B cell (primary cell): ENCODE measurements around the gene TEX12. TPM values are rescaled to one million over a fixed set of nuclear protein-coding genes. Genes with fewer than 3 reads are reported as not detected.

Experiments
- ATAC-seq: fragments of 200-7000 bp; cut with Tn5 transposase; one replicate; pipeline ENCODE4 v1.10.0; 2021; ENCODE audit warnings: low read depth, mild to moderate bottlenecking, moderate number of reproducible peaks, moderate library complexity
- CTCF ChIA-PET: fragments of 350-600 bp; sonication (Branson Sonifier 250); formaldehyde crosslinking; loops from one replicate; lab custom pipeline; 2021; ENCODE audit warnings: antibody characterized with exemption, inconsistent platforms; lab: Charles Lee
- POLR2A ChIA-PET: fragments of 350-600 bp; sonication (Branson Sonifier 250); formaldehyde crosslinking; loops from one replicate; lab custom pipeline; 2021; ENCODE audit warnings: antibody characterized with exemption; lab: Charles Lee
- DNase-seq: peaks from one replicate; pipeline ENCODE4 v3.0.0; 2013
- H2AFZ ChIP-seq: 2 replicates; pipeline ENCODE4 v1.6.1; 2012; ENCODE audit warnings: mild to moderate bottlenecking, low read depth, low read length; ENCODE audit not compliant: insufficient read depth, poor library complexity, severe bottlenecking
- H3K27ac ChIP-seq, 2 donors: 1 replicate in 1 of 2; 2 replicates in 1 of 2; pipeline ENCODE4 v1.5.1; 2012 to 2013; ENCODE audit warnings: low read length in 2 of 2, mild to moderate bottlenecking in 2 of 2, moderate library complexity in 1 of 2
- H3K27me3 ChIP-seq, 4 experiments: fragments of 200-600 bp in 1 of 4; sonication (generic) in 1 of 4; replicated peaks in 1 of 4; 1 replicate in 2 of 4; 2 replicates in 2 of 4; pipeline versions ENCODE4 v1.6.1 to v1.7.0; 2013 to 2016; ENCODE audit warnings: low read length in 3 of 4, mild to moderate bottlenecking in 2 of 4, mixed read lengths in 1 of 4, moderate library complexity in 1 of 4; ENCODE audit not compliant: insufficient read depth in 4 of 4, control insufficient read depth in 3 of 4; ENCODE audit errors: control extremely low read depth in 1 of 4
- H3K36me3 ChIP-seq, 2 experiments: replicated peaks in 1 of 2; 1 replicate in 1 of 2; 2 replicates in 1 of 2; pipeline versions ENCODE4 v1.6.1 to v1.7.1; 2013; ENCODE audit warnings: low read length in 1 of 2; ENCODE audit not compliant: insufficient read depth in 2 of 2, control insufficient read depth in 1 of 2; ENCODE audit errors: control extremely low read depth in 1 of 2, extremely low read depth in 1 of 2
- H3K4me1 ChIP-seq, 2 donors: fragments of 200-600 bp in 1 of 2; sonication (generic) in 1 of 2; 1 replicate in 1 of 2; 2 replicates in 1 of 2; pipeline versions ENCODE4 v1.5.1 to v1.6.1; 2013 to 2017; ENCODE audit warnings: low read length in 2 of 2; ENCODE audit not compliant: control insufficient read depth in 2 of 2, insufficient read depth in 2 of 2
- H3K4me2 ChIP-seq: replicated peaks from 2 replicates; pipeline ENCODE3; 2012; ENCODE audit warnings: mild to moderate bottlenecking, low read depth, low read length; ENCODE audit not compliant: poor library complexity, severe bottlenecking
- H3K4me3 ChIP-seq, 5 experiments: fragments of 200-600 bp in 1 of 5; sonication (generic) in 1 of 5; 1 replicate in 3 of 5; 2 replicates in 2 of 5; pipeline versions ENCODE4 v1.5.1 to v1.7.0; 2011 to 2016; ENCODE audit warnings: low read length in 4 of 5, mild to moderate bottlenecking in 4 of 5, low read depth in 2 of 5, control low read depth in 1 of 5, moderate library complexity in 1 of 5; ENCODE audit not compliant: insufficient read depth in 1 of 5; ENCODE audit errors: control extremely low read depth in 1 of 5, extremely low read depth in 1 of 5
- H3K79me2 ChIP-seq: fragments of 200-600 bp; sonication (generic); one replicate; pipeline ENCODE4 v1.6.0; 2016; ENCODE audit warnings: low read length; ENCODE audit not compliant: control insufficient read depth, insufficient read depth
- H3K9ac ChIP-seq: fragments of 200-600 bp; sonication (generic); 2 replicates; pipeline ENCODE4 v1.6.1; 2017; ENCODE audit warnings: mild to moderate bottlenecking, low read length, moderate library complexity
- H3K9me3 ChIP-seq, 3 donors: one replicate each; pipeline versions ENCODE4 v1.6.1 to v1.7.1; 2013; ENCODE audit warnings: low read length in 2 of 3; ENCODE audit not compliant: control insufficient read depth in 2 of 3, insufficient read depth in 1 of 3; ENCODE audit errors: control extremely low read depth in 1 of 3
- H4K20me1 ChIP-seq: 2 replicates; pipeline ENCODE4 v1.6.0; 2012; ENCODE audit warnings: mild to moderate bottlenecking, low read length; ENCODE audit not compliant: insufficient read depth, control insufficient read depth, poor library complexity, severe bottlenecking
- H3K27ac Mint-ChIP-seq: one replicate; pipeline ENCODE4 v1.8.0; 2021; ENCODE audit warnings: mixed read lengths
- H3K27me3 Mint-ChIP-seq: one replicate; pipeline ENCODE4 v1.8.0; 2021; ENCODE audit warnings: mixed read lengths
- H3K4me1 Mint-ChIP-seq: one replicate; pipeline ENCODE4 v1.8.0; 2021; ENCODE audit warnings: mixed read lengths
- H3K4me3 Mint-ChIP-seq: one replicate; pipeline ENCODE4 v1.8.0; 2021; ENCODE audit warnings: mixed read lengths
- H3K9me3 Mint-ChIP-seq: one replicate; pipeline ENCODE4 v1.8.0; 2022; ENCODE audit warnings: mixed read lengths; ENCODE audit not compliant: insufficient read depth
- EZH2 ChIP-seq: IDR thresholded peaks from 2 replicates; pipeline ENCODE4 v1.6.1; 2012; ENCODE audit warnings: borderline replicate concordance, low read depth, mild to moderate bottlenecking, moderate library complexity, low read length; ENCODE audit not compliant: insufficient read depth, poor library complexity, severe bottlenecking
- WGBS: methylation state at CpG from one replicate; pipeline ENCODE4 v1.1.5; 2013; ENCODE audit warnings: missing lambda C conversion rate; ENCODE audit not compliant: insufficient coverage; 5-methylcytosine and 5-hydroxymethylcytosine counted together
- intact Hi-C: fragments of 100-400 bp; cut with micrococcal nuclease; formaldehyde crosslinking; loops from one replicate; pipeline ENCODE4 v1.10.0; 2022
- polyA plus RNA-seq: library from polyadenylated mRNA; depleted of rRNA; stranded (reverse); fragments of >200 nt; gene quantifications from 2 replicates; pipeline ENCODE4 v1.2.3, GENCODE V29; 2012
- total RNA-seq, 2 donors: library from RNA; stranded (reverse); fragments of 120-200 nt in 1 of 2; gene quantifications; 1 replicate in 1 of 2; 2 replicates in 1 of 2; pipeline versions ENCODE4 v1.2.3 to v1.2.4, GENCODE V29; 2013 to 2022
- TF ChIP-seq, protein P1 (sequence below): fragments of 200-600 bp; IDR thresholded peaks from one replicate; pipeline ENCODE4 v1.8.0; 2022; ENCODE audit warnings: antibody characterized with exemption, mild to moderate bottlenecking

The TEX12 gene
- total and polyA plus RNA-seq, 2 donors (not counting 1 experiment from before 2014, with no cell fraction given) = 0.10 to 0.47 TPM

- Mint-ChIP-seq H3K9me3 (no peaks in the 10 kb centered on the region), H3K4me1 (peaks cover 7% of the 10 kb centered on the region), H3K27ac (no peak overlapping the region), H3K4me3 (no peak overlapping the region), H3K27me3 (peaks cover 36% of the 10 kb centered on the region)
- Histone ChIP-seq H3K27me3 (no peaks in the 10 kb centered on the region), H4K20me1 (no peaks in the 10 kb centered on the region), H3K4me1 (peaks cover 0 to 3% of the 10 kb centered on the region in 2 donors), H3K4me3 (no peak overlapping the region), H3K27ac (no peak overlapping the region), H3K9me3 (peaks cover 0 to 4% (median 0%) of the 10 kb centered on the region in 3 donors), H3K9ac (no peak overlapping the region), H3K4me2 (no peak overlapping the region), H3K36me3 (no peaks in the 10 kb centered on the region), H2AFZ (no peak overlapping the region), H3K79me2 (no peaks in the 10 kb centered on the region)
- POLR2A ChIA-PET = no interaction called here
- no CpG with 5 or more reads among the region's 3 CpGs for WGBS
- intact Hi-C loops = no loop called here
- CTCF ChIA-PET = interaction anchor here (1.2 kb wide), 1 partner anchor 13 kb away, joined by 3 read pairs; no protein-coding TSS in a partner anchor
- TF ChIP-seq, protein P1, sequence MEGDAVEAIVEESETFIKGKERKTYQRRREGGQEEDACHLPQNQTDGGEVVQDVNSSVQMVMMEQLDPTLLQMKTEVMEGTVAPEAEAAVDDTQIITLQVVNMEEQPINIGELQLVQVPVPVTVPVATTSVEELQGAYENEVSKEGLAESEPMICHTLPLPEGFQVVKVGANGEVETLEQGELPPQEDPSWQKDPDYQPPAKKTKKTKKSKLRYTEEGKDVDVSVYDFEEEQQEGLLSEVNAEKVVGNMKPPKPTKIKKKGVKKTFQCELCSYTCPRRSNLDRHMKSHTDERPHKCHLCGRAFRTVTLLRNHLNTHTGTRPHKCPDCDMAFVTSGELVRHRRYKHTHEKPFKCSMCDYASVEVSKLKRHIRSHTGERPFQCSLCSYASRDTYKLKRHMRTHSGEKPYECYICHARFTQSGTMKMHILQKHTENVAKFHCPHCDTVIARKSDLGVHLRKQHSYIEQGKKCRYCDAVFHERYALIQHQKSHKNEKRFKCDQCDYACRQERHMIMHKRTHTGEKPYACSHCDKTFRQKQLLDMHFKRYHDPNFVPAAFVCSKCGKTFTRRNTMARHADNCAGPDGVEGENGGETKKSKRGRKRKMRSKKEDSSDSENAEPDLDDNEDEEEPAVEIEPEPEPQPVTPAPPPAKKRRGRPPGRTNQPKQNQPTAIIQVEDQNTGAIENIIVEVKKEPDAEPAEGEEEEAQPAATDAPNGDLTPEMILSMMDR = no peak
- TF ChIP-seq EZH2 = no peak
- ATAC-seq = no peak
- DNase-seq = no peak
Observed at GRCh38 chr11:112165049-112165448, 2.1 kb upstream of the TEX12 start.

- Histone ChIP-seq H3K27ac (no peak overlapping the region), H3K9ac (no peak overlapping the region), H3K27me3 (no peaks in the 10 kb centered on the region), H4K20me1 (no peaks in the 10 kb centered on the region), H3K4me2 (no peak overlapping the region), H3K9me3 (peaks cover 0 to 4% (median 0%) of the 10 kb centered on the region in 3 donors), H2AFZ (no peak overlapping the region), H3K4me3 (no peak overlapping the region), H3K79me2 (no peaks in the 10 kb centered on the region), H3K4me1 (peaks cover 0 to 3% of the 10 kb centered on the region in 2 donors), H3K36me3 (no peaks in the 10 kb centered on the region)
- TF ChIP-seq EZH2 = no peak
- TF ChIP-seq, protein P1 = no peak
- Mint-ChIP-seq H3K27me3 (peaks cover 36% of the 10 kb centered on the region), H3K4me3 (no peak overlapping the region), H3K9me3 (no peaks in the 10 kb centered on the region), H3K4me1 (peaks cover 7% of the 10 kb centered on the region), H3K27ac (no peak overlapping the region)
- DNase-seq = no peak
- intact Hi-C loops = no loop called here
- ChIA-PET CTCF (no interaction called here), POLR2A (no interaction called here)
- WGBS = 80% methylated on average over 3 of the region's 8 CpGs
- ATAC-seq = no peak
Observed at GRCh38 chr11:112166562-112166961, 610 bp upstream of the TEX12 start.
